Suppressor macrophage (primary cell): ENCODE measurements around the gene CHRM5.
"Not testable (repeated sequence)": the region's sequence is repeated elsewhere in the genome, so short reads cannot be mapped to it uniquely, and the experiment has no call there.

Source experiments
- DNase-seq, 4 experiments: peaks; one replicate each; pipeline ENCODE4 v3.0.0-alpha.2; 2020 to 2022

Gene CHRM5

DNA sequence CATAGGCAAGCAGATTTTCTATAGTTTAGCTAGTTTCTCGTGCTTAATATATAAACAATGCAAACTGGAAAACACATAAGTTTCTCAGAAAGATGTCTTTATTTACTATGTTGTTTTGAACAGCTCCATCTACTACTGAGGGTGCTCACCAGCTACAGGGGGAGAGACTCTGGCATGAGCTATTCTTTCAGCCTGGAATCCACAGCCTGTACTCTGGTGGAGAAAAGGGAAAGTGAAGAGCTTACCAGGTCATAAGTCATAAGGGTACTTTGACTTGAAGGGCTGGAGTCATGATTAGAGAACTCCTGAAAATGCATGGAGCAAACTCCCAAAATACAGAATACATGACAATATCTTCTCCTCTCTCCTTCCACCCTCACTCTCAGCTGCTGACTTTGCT, 75.1 kb downstream of the CHRM5 start:
- no peak for DNase-seq

DNA sequence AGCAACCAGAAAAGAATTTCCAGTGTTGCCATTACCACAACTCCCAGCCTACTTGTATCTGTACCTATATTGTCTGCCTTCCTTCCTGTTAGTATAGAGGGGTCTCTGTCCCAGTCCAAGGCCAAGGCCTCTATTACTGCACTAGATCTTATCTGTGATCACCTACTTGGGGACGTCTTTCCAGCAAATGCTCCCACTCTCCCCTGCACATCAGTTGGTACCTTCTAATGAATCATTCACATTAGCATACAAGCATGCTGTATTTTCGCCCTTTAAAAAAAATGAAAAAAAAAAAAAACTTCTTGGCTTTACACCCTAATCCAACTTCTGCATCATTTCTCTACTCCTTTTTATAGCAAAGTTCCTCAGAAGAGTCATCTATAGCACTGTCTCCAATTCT, 75.5 kb downstream of the CHRM5 start:
- DNase-seq: no peak

DNA sequence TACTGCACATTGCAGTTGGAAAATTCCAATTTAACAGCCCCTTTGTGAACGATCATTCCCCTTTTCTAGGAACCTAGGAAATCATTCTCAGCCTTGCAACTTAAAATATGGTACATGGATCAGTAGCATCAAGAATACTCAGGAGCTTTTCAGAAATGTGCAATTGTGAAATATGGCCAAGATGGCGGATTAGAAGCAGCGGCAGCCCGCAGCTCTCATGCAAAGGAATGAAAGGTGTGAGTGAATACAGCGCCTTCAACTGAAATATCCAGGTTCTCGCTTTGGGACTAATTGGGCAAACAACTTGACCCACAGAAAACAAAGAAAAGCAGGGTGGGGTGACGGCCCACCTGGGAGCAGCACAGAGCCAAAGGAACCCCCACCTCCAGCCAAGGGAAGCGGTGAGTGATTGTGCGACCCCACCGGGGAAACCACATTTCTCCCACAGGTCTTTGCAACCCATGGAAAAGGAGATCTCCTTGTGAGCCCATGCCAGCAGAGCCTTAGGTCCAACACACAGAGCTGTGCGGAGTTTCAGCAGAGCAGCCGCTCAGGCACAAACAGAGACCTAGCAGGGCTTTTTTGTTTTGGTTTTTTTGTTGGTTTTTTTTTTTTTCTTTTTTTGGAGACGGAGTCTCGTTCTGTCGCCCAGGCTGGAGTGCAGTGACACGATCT, 78.3 kb downstream of the CHRM5 start:
- DNase-seq: no peak

DNA sequence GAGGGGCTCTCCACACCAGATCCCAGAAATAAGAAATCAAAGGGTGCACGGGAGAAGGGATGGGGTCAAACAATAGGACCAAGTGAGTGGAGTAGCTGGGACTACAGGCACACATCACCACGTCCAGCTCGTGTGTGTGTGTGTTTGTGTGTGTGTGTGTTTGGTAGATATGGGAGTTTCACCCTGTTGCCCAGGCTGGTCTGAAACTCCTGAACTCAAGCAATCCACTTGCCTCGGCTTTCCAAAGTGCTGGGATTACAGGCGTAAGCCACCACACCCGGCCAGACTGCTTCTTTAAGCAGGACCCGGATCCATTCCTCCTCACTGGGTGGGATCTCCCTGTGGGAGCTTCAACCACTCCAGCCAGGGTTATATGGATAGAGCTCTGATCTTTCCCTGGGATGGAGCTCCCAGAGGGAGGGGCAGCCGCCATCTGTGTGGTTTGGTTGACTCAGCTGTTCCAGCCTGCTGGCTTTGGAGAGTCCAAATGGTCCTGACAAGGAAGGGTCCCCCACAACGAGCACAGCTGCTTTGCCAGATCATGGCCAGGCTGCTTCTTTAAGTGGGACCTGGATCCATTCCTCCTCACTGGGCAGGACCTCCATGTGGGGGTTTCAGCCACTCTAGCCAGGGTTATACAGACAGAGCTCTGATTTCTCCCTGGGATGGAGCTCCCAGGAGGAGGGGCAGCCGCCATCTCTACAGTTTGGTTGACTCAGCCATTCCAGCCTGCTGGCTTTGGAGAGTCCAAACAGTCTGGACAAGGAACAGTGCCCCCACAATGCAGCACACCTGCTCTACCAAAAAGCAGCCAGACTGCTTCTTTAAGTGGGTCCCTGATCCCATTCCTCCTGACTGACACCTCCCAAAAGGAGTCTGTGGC, 79.8 kb downstream of the CHRM5 start:
- no peak for DNase-seq

DNA sequence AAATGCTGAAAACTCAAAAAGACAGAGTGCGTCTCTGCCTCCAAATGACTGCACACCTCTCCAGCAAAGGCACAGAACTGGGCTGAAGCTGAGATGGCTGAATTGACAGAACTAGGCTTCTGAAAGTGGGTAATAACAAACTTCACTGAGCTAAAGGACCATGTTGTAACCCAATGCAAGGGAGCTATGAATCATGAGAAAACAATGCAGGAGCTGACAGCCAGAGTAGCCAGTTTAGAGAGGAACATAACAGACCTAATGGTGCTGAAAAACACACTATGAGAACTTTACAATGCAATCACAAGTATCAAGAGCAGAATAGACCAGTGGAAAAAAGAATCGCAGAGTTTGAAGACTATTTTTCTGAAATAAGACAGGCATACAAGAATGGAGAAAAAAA, 80.8 kb downstream of the CHRM5 start:
- DNase-seq: no peak

DNA sequence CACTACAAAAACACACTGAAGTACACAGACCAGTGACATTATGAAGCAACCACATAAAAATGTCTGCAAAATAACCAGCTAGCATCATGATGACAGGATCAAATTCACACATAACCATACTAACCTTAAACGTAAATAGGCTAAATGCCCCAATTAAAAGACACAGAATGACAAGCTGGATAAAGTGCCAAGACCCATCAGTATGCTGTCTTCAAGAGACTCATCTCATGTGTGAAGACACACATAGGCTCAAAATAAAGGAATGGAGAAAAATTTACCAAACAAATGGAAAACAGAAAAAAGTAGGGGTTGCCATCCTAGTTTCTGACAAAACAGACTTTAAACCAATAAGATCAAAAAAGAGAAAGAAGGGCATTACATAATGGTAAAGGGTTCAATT, 82.1 kb downstream of the CHRM5 start:
- not testable (repeated sequence) for DNase-seq

DNA sequence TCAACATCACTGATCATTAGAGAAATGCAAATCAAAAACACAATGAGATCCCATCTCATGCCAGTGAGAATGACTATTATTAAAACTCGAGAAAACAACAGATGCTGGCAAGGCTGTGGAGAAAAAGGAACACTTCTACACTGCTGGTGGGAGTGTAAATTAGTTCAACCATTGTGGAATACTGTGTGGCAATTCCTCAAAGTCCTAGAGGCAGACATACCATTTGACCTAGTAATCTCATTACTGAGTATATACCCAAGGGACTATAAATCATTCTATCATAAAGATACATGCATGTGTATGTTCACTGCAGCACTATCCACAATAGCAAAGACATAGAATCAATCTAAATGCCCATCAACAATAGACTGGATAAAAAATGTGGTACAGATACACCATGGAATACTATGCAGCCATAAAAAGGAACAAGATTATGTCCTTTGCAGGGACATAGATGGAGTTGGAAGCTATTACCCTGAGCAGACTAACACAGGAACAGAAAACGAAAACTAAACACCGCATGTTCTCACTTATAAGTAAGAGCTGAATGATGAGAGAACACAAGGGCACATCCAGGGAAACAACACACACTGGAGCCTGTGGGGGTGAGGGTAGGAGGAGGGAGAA, 85.9 kb downstream of the CHRM5 start:
- DNase-seq: no peak

DNA sequence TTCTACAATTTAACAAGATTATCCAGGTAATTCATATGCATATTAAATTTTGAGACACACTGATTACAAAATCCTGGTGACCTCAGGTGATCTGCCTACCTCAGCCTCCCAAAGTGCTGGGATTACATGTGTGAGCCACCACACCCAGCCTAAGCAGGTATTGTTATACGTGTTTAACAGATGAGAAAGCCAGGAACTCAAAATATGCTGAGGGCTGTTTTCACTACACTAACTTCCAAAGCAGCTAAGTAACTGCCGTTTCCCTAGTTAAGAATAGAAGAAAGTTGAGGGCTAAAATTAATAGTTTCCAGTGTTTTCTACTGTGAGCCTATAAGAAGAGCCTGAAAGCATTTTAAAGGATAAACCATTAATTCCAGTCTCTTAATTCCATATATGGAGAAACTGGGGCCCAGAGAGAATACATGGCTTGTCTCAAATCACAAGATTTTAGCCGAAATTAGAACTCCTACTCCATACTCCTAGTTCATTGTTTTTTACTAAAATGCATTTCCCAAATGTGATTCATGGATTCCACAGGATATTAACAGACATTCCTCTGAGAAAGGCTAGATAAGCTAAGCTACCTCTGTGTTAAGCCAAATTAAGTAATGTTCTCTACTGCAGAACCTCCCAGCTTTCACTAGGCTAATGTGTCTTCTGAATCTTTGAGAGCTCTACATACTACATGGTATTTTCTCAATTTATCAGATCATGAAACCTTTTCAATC, 87.7 kb downstream of the CHRM5 start:
- no peak for DNase-seq

DNA sequence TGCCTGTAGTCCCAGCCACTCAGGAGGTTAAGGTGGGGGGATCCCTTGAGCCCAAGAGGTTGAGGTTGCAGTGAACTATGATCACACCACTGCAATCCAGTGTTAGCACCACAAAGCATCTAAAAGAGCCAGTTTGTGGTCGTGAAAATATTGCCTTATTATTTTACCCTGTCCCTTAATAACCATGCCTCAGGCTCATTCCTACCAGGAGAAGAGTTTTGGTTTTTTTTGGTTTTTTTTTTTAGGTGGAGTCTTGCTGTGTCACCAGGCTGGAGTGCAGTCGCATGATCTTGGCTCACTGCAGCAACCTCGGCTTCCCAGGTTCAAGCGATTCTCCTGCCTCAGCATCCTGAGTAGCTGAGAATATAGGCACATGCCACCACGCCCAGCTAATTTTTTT, 88.6 kb downstream of the CHRM5 start:
- no peak for DNase-seq

DNA sequence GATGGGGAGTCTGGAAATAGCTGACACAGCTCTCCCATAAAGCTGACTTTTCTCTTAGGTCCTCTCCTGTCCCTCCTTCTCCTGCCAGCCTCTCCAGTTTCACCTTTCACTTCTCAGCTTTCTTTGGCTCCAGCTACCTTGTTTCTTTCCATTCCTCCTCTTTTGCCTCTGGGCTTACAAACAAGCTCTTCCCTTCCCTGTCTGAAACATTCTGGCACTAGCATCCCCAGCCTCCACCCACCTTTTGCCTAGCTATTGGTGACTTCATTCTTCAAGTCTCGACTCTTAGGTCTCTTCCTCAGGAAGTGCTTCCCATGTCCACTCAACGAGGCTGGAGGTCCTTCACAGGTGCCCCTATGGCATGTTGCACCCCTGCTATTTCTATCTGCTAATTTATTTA, 91.2 kb downstream of the CHRM5 start:
- no peak for DNase-seq

DNA sequence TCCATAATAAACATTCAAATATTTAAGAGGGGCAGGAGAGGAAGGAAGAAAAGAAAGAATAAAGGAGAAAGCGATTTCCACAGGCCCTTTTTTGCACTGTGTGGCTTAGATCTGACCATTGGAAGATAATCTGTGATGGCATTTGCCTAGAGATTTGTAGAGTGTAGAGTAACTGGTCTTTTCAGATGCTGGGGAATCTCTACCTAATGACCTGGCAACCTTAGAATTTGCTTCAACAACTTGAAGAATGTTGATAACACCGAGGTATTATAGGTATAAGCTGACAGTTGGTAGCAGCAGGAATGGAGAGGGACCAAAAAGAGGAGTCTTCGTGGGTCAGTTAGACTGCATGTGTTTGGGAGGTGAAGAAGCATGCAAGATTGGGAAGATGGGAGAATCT, 91.6 kb downstream of the CHRM5 start:
- no peak for DNase-seq

DNA sequence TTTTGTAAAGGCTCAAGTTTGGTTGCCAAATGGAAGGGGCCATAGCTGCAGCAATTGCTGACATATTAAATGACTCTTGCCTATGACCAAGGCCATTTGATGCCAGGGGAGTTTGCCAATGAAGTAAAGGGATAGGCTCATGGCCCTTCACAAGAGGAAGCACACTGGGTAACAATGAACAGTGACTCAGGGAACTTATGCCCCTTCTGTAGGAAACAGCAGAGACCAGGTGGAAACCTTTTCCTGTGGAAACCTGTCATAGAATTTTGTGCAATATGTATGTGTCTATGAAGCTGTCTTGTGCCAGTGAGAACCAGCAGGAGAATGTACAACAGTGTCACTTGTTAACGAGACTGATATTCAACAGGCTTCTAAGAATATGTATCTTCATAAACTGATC, 96.1 kb downstream of the CHRM5 start:
- no peak for DNase-seq

DNA sequence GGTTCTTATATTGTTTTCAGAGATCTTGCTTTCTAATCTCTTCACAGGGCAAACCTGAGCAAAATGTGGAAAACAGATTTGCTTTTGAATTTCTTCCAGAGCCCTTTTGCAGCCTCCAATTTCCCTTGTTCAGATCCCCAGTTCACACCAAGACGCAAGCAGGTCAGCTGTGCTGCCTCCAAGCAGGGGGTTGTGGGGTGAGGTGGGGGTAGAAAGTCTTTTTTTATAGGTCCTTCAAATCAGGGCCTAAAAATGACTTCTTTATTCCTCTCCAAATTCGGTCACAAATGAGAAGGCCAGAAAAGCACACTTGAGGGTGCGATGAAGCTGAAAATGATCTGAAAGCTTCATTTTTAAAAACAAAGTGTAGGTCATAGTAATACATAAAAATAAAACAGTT, 97.0 kb downstream of the CHRM5 start:
- no peak for DNase-seq

DNA sequence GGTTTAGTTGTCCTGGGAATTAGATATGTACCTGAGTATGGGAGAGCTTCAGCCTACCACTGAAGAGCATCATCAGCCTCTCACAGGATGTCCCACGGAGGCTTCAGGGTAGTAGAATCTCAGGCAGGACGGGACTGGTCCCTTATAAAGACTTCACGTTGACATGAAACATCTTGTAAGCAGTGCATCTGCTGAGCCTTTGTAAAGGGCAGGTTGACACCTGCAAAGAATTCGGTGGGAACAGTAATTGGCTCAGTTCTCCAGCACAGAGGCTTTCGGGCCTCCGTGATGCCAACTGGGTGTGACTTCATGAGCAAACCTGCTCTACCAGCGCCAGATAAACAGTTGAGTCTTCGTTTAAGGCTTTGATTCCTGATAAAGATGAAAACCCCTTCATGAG, 97.6 kb downstream of the CHRM5 start:
- no peak for DNase-seq

DNA sequence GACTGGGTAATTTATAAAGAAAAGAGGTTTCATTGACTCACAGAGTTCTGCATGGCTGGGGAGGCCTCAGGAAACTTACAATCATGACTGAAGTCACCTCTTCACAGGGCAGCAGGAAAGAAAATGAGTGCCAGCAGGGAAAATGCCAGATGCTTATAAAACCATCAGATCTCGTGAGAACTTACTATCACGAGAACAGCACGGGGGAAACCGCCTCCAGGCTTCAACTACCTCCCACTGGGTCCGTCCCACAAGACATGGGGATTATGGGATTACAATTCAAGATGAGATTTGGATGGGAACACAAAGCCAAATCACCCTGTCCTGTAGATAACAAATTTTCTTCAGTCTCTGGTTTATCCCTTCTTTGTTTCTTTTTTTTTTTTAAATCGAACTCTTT, 101.7 kb downstream of the CHRM5 start:
- no peak for DNase-seq

DNA sequence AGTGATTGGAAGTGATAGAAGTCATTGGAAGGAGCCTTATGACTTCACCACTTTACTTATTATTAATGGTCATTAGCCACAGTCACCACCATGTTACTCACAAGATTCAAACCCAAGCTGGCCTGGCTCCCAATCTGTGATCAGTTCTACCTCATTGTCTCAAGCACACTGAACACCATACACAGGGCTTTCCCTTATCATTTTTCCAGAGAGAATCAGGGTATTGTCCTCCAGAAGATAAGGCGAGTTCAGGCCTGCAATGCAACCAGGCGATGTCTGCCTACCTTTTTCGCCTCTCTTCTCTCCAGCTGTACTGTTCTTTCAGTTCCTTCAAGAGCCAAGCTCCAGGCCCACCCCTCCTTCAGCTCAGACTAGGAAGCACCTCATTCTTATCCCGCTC, 108.5 kb downstream of the CHRM5 start:
- DNase-seq: no peak

DNA sequence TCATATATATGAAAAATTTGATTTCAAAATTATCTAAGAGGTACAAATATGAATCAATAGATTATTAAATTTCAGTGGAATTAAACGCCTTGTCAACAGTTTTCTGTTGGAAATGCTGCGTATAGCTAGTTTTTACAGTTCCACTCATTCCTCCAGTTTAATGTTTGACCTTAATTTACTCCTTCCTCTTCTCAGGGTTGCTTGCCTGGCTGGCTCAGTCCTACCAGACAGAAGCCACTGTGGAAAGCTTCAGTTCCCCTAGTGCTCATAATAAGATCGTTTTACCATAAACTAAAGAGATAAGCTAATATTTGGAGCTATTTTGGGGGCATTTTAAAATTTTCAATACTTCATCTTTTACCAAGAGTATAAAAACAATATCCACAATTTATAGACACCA, 110.6 kb downstream of the CHRM5 start:
- DNase-seq: no peak

DNA sequence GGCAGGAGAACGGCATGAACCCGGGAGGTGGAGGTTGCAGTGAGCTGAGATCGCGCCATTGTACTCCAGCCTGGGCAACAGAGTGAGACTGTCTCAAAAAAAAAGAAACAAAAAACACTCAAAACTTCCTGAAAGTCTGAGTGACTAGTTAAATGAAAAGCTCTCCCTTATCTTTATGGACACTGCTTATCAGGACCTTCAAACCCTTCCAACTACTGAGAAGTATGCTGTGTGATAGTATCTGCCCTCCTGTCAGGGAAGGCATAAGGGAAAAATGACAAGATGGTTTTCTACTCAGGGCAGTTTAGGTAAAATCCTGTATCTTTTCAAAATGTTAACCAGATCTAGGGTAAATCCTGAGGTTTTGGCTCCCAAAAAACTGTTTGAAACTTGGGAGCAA, 111.6 kb downstream of the CHRM5 start:
- no peak for DNase-seq

DNA sequence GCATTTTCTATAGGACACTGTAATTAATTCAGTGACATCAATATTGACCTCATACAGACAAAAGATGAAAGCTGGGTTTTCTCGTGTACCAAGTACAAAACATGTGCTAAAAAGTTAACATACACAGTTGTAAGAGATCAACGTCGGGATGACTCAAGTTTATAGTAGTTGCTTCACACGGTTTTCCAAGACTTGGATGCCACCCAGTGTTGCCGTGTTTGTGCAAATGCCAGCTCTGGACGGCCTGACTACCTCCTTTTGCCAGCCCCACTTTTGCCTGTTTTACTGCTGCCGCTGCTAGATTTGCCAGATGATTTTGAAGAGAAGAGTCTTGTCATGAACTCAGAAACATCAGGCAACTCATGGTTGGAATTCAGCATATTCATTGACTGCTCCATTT, 115.8 kb downstream of the CHRM5 start:
- no peak for DNase-seq

DNA sequence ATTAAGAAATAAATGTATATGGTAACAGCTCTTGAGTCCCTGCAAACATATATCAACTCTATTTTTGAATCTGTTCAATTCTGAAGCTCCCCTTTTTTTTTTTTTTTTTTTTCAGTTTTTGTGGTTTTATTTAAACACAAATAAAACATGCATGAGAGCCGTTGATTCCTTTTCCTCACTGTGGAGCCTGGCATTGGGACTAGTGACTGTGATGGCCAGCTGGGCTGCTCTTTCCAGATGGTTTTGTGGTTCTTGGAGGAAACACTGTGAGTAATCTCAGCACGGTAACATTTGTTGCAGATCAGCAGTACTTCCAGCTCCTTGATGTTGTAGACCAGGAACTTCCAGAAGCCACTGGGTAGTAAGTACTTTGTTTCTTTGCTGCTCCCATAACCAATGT, 117.4 kb downstream of the CHRM5 start:
- no peak for DNase-seq

DNA sequence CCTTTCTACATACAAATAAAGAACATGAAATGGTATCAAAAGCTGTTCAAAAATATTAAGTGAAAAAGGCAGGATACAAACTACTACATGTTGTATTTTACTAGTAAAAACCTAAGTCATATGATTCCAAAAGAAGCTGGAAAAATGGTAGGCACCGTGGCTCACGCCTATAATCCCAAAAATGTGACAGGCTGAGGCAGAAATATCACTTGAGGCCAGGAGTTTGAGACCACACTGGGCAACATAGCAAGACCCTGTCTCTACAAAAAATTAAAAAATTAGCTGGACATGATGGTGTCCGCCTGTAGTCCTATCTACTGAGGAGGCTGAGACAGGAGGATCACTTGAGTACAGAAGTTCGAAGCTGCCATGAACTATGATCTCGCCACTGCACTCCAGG, 131.6 kb downstream of the CHRM5 start:
- DNase-seq: no peak

DNA sequence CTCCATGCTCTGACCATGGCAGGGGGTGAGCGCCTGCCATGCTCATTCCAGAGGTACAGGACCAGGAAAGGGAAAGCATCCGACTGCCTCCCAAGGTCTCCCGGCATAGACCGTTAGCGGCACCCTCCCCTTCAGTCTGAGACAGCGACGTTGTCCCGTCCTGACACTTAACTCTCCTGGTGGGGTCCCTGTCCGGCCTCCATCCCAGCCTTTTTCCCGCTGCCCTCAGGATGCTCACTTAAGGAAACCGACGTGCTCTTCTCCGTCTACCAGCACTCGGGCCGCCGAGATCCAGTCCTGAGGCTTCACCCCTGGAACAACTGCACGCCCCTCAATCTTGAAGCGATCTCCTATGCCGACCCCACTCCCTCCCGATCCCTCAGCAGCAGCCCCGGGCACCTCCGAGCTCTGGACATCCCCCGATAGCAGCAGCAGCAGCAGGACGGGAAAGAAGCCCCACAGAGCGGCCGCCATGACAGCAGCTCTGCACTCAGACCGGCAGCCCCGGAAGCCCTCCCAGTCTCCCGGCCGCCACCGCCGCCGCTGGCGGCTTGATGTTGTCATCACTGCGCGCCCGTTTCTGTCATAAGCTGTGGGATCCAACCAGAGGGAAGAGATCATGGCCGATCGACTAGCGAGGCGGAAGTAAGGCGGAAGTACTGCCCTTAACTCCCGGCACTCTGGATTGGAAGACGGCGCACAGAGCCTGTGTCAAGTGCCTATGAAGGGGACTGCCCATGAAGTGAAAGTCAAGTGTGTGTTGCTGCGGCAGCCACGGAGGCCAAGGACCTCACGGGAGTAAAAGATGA, 133.3 kb downstream of the CHRM5 start, which contains the start of the genes EMC7 and PGBD4:
TSS of gene EMC7 (minus strand) at position 497 of the 809 bp plus-strand sequence. CDS start at position 474, 23 bp downstream.
TSS of gene PGBD4 (plus strand) at position 718 of the 809 bp plus-strand sequence. CDS start 449 bp downstream, outside the sequence.
- DNase-seq: peak; percentile 98 to 100 (median 99)
